Activated T-helper 17 cell treated with anti-CD3 and anti-CD28 coated beads, Interleukin-2, amount 50 U/mL, for 72 hours (primary cell): Measurements from ENCODE around the gene C5orf34. TPM values are rescaled to one million over a fixed set of nuclear protein-coding genes. Genes with fewer than 3 reads are reported as not detected.
"Not testable (repeated sequence)": the region's sequence is repeated elsewhere in the genome, so short reads cannot be mapped to it uniquely, and the experiment has no call there.

Source experiments
- ATAC-seq: fragments of 150-1000 bp; cut with Tn5 transposase; replicated peaks from 2 replicates; pipeline ENCODE4 v1.10.0; 2021; ENCODE audit warnings: mild to moderate bottlenecking, moderate library complexity
- H3K27ac Mint-ChIP-seq: one replicate; pipeline ENCODE4 v1.8.0; 2022; ENCODE audit warnings: mixed read lengths
- H3K27me3 Mint-ChIP-seq: one replicate; pipeline ENCODE4 v1.8.0; 2022; ENCODE audit warnings: mixed read lengths
- H3K36me3 Mint-ChIP-seq: one replicate; pipeline ENCODE4 v1.8.0; 2022; ENCODE audit warnings: low read depth, mild to moderate bottlenecking, mixed read lengths
- H3K4me1 Mint-ChIP-seq: one replicate; pipeline ENCODE4 v1.8.0; 2022; ENCODE audit warnings: mixed read lengths
- H3K4me3 Mint-ChIP-seq: one replicate; pipeline ENCODE4 v1.8.0; 2022; ENCODE audit warnings: mild to moderate bottlenecking, mixed read lengths
- H3K9me3 Mint-ChIP-seq: one replicate; pipeline ENCODE4 v1.8.0; 2022; ENCODE audit warnings: mixed read lengths
- total RNA-seq, 2 donors: library from RNA; stranded (reverse); gene quantifications; one replicate each; pipeline ENCODE4 v1.2.3, GENCODE V29; 2022

C5orf34 gene
- 10 to 100 TPM in 1 of 2 donors, 1 to 10 TPM in 1; 7.7 to 11.7 TPM for total RNA-seq

GRCh38 chr5:43514816-43515677 is at the start of gene C5orf34:
C5orf34 (minus strand) TSS chr5:43515148; CDS start chr5:43509339, 5,809 bp downstream.
- peak; percentile 97 for ATAC-seq
- Mint-ChIP-seq H3K27ac (peak within 1 kb of the TSS; percentile 97), H3K4me3 (peak within 1 kb of the TSS; percentile 84), H3K4me1 (peaks cover 23% of the 10 kb centered on the region), H3K9me3 (no peaks in the 10 kb centered on the region), H3K36me3 (no peaks in the 10 kb centered on the region), H3K27me3 (no peaks in the 10 kb centered on the region)

GRCh38 chr5:43564289-43564850 is 49.4 kb upstream of the C5orf34 start:
- Mint-ChIP-seq H3K36me3 (no peaks in the 10 kb centered on the region), H3K4me1 (no peaks in the 10 kb centered on the region), H3K27ac (no peak overlapping the region), H3K4me3 (no peak overlapping the region), H3K27me3 (no peaks in the 10 kb centered on the region), H3K9me3 (no peaks in the 10 kb centered on the region)
- ATAC-seq, result no peak

GRCh38 chr5:43563321-43563720 is 48.4 kb upstream of the C5orf34 start:
- Mint-ChIP-seq H3K4me1 (no peaks in the 10 kb centered on the region), H3K4me3 (no peak overlapping the region)

GRCh38 chr5:43561356-43561755 is 46.4 kb upstream of the C5orf34 start:
- Mint-ChIP-seq H3K27me3 (no peaks in the 10 kb centered on the region), H3K36me3 (peaks cover 6% of the 10 kb centered on the region), H3K9me3 (no peaks in the 10 kb centered on the region), H3K4me1 (peaks cover 4% of the 10 kb centered on the region), H3K27ac (no peak overlapping the region), H3K4me3 (no peak overlapping the region)
- ATAC-seq, result no peak

More at GRCh38 chr5:43563321-43563720, 48.4 kb upstream of the C5orf34 start:
- H3K27ac Mint-ChIP-seq, result no peak overlapping the region
- H3K27me3 Mint-ChIP-seq, result no peaks in the 10 kb centered on the region
- no peaks in the 10 kb centered on the region for H3K36me3 Mint-ChIP-seq
- no peaks in the 10 kb centered on the region for H3K9me3 Mint-ChIP-seq
- no peak for ATAC-seq

GRCh38 chr5:43560128-43560527 is 45.2 kb upstream of the C5orf34 start:
- H3K9me3 Mint-ChIP-seq, result no peaks in the 10 kb centered on the region
- no peak overlapping the region for H3K27ac Mint-ChIP-seq
- no peak for ATAC-seq
- H3K4me3 Mint-ChIP-seq, result no peak overlapping the region
- H3K4me1 Mint-ChIP-seq, result peaks cover 8% of the 10 kb centered on the region
- peaks cover 6% of the 10 kb centered on the region for H3K36me3 Mint-ChIP-seq
- no peaks in the 10 kb centered on the region for H3K27me3 Mint-ChIP-seq

- no peaks in the 10 kb centered on the region for H3K27me3 Mint-ChIP-seq
- H3K4me1 Mint-ChIP-seq, result peaks cover 12% of the 10 kb centered on the region
- peaks cover 6% of the 10 kb centered on the region for H3K36me3 Mint-ChIP-seq
- ATAC-seq, result peak; percentile 74
- peak within 1 kb of the TSS; percentile 96 for H3K27ac Mint-ChIP-seq
- no peak within 1 kb of the TSS for H3K4me3 Mint-ChIP-seq
- no peaks in the 10 kb centered on the region for H3K9me3 Mint-ChIP-seq
These were observed 42.1 kb upstream of the C5orf34 start, which contains the start of gene PAIP1 for GRCh38 chr5:43556857-43557542. PAIP1 (minus strand) TSS chr5:43557077; CDS start chr5:43556846, 231 bp downstream.

GRCh38 chr5:43556607-43556856 is 41.6 kb upstream of the C5orf34 start:
- peaks cover 12% of the 10 kb centered on the region for H3K4me1 Mint-ChIP-seq
- peak; percentile 88 for ATAC-seq
- not testable (repeated sequence) for H3K9me3 Mint-ChIP-seq, H3K4me3 Mint-ChIP-seq, H3K36me3 Mint-ChIP-seq, H3K27me3 Mint-ChIP-seq, H3K27ac Mint-ChIP-seq

GRCh38 chr5:43555895-43556606 is 41.1 kb upstream of the C5orf34 start:
- H3K4me1 Mint-ChIP-seq, result peaks cover 12% of the 10 kb centered on the region
- peaks cover 6% of the 10 kb centered on the region for H3K36me3 Mint-ChIP-seq
- peak; percentile 58 for ATAC-seq
- H3K27me3 Mint-ChIP-seq, result no peaks in the 10 kb centered on the region
- no peak overlapping the region for H3K4me3 Mint-ChIP-seq
- no peaks in the 10 kb centered on the region for H3K9me3 Mint-ChIP-seq
- H3K27ac Mint-ChIP-seq, result peak overlapping the region; percentile 91

GRCh38 chr5:43554497-43554896 is 39.5 kb upstream of the C5orf34 start:
- H3K9me3 Mint-ChIP-seq, result no peaks in the 10 kb centered on the region
- no peak for ATAC-seq
- no peak overlapping the region for H3K27ac Mint-ChIP-seq
- no peak overlapping the region for H3K4me3 Mint-ChIP-seq
- H3K36me3 Mint-ChIP-seq, result peaks cover 9% of the 10 kb centered on the region
- H3K4me1 Mint-ChIP-seq, result peaks cover 18% of the 10 kb centered on the region
- H3K27me3 Mint-ChIP-seq, result no peaks in the 10 kb centered on the region

- ATAC-seq, result no peak
- Mint-ChIP-seq H3K27me3 (no peaks in the 10 kb centered on the region), H3K4me3 (no peak overlapping the region), H3K27ac (no peak overlapping the region), H3K36me3 (peaks cover 16% of the 10 kb centered on the region), H3K9me3 (no peaks in the 10 kb centered on the region), H3K4me1 (peaks cover 22% of the 10 kb centered on the region)
These were observed 38.4 kb upstream of the C5orf34 start for GRCh38 chr5:43553381-43553780.

- Mint-ChIP-seq H3K27ac (no peak overlapping the region), H3K9me3 (no peaks in the 10 kb centered on the region), H3K4me1 (peaks cover 18% of the 10 kb centered on the region), H3K4me3 (no peak overlapping the region), H3K36me3 (peaks cover 27% of the 10 kb centered on the region), H3K27me3 (no peaks in the 10 kb centered on the region)
- no peak for ATAC-seq
These were observed 36.8 kb upstream of the C5orf34 start for GRCh38 chr5:43551731-43552130.

GRCh38 chr5:43549272-43549671 is 34.3 kb upstream of the C5orf34 start:
- H3K36me3 Mint-ChIP-seq, result peaks cover 52% of the 10 kb centered on the region
- peak overlapping the region; percentile 3 for H3K27ac Mint-ChIP-seq
- H3K9me3 Mint-ChIP-seq, H3K27me3 Mint-ChIP-seq, ATAC-seq, H3K4me3 Mint-ChIP-seq: not testable (repeated sequence)
- peaks cover 21% of the 10 kb centered on the region for H3K4me1 Mint-ChIP-seq

- H3K4me3 Mint-ChIP-seq, result no peak overlapping the region
- H3K36me3 Mint-ChIP-seq, result peaks cover 61% of the 10 kb centered on the region
- H3K4me1 Mint-ChIP-seq, result peaks cover 22% of the 10 kb centered on the region
- no peak overlapping the region for H3K27ac Mint-ChIP-seq
- no peaks in the 10 kb centered on the region for H3K27me3 Mint-ChIP-seq
- no peaks in the 10 kb centered on the region for H3K9me3 Mint-ChIP-seq
- no peak for ATAC-seq
These were observed 33.4 kb upstream of the C5orf34 start for GRCh38 chr5:43548358-43548757.

GRCh38 chr5:43547532-43547931 is 32.6 kb upstream of the C5orf34 start:
- H3K36me3 Mint-ChIP-seq, result peaks cover 69% of the 10 kb centered on the region
- H3K27ac Mint-ChIP-seq, result no peak overlapping the region
- no peaks in the 10 kb centered on the region for H3K27me3 Mint-ChIP-seq
- ATAC-seq, result no peak
- peaks cover 22% of the 10 kb centered on the region for H3K4me1 Mint-ChIP-seq
- H3K4me3 Mint-ChIP-seq, result no peak overlapping the region
- H3K9me3 Mint-ChIP-seq, result no peaks in the 10 kb centered on the region
